Effector CD4-positive, alpha-beta T cell (primary cell): ENCODE data around the gene NKX1-2.

Source experiments
- DNase-seq: peaks from one replicate; pipeline ENCODE4 v3.0.0-alpha.2; 2020

The NKX1-2 gene

GRCh38 chr10:124474514-124475070 lies 24.8 kb upstream of the NKX1-2 start:
- no peak for DNase-seq

GRCh38 chr10:124473070-124473469 lies 23.2 kb upstream of the NKX1-2 start:
- DNase-seq = no peak

- no peak for DNase-seq
Measured at GRCh38 chr10:124472071-124472470, 22.2 kb upstream of the NKX1-2 start.

GRCh38 chr10:124470544-124471434 lies 21.0 kb upstream of the NKX1-2 start:
- DNase-seq = no peak

- no peak for DNase-seq
Measured at GRCh38 chr10:124469956-124470484, 20.2 kb upstream of the NKX1-2 start.

- no peak for DNase-seq
Measured at GRCh38 chr10:124468624-124469023, 18.8 kb upstream of the NKX1-2 start.

- DNase-seq = no peak
Measured at GRCh38 chr10:124467165-124467564, 17.3 kb upstream of the NKX1-2 start.

- DNase-seq = no peak
Measured at GRCh38 chr10:124465777-124466488, 16.1 kb upstream of the NKX1-2 start.

GRCh38 chr10:124465003-124465776 lies 15.4 kb upstream of the NKX1-2 start:
- no peak for DNase-seq

GRCh38 chr10:124464028-124464965 lies 14.5 kb upstream of the NKX1-2 start:
- no peak for DNase-seq

GRCh38 chr10:124462348-124462695 lies 12.5 kb upstream of the NKX1-2 start:
- no peak for DNase-seq

GRCh38 chr10:124461642-124462347 lies 12.0 kb upstream of the NKX1-2 start, which contains the start of gene LHPP:
Gene LHPP, plus strand, starts transcription at chr10:124461823. Its CDS starts 40 bp downstream, at chr10:124461863.
- peak; percentile 77 for DNase-seq

GRCh38 chr10:124460144-124460543 lies 10.3 kb upstream of the NKX1-2 start:
- DNase-seq = no peak

- no peak for DNase-seq
Measured at GRCh38 chr10:124459395-124459794, 9.6 kb upstream of the NKX1-2 start.

- no peak for DNase-seq
Measured at GRCh38 chr10:124458889-124459288, 9.1 kb upstream of the NKX1-2 start.

- DNase-seq = no peak
Measured at GRCh38 chr10:124458473-124458872, 8.6 kb upstream of the NKX1-2 start.

- no peak for DNase-seq
Measured at GRCh38 chr10:124455441-124455840, 5.6 kb upstream of the NKX1-2 start.

GRCh38 chr10:124453960-124454610 lies 4.2 kb upstream of the NKX1-2 start:
- DNase-seq = no peak

- no peak for DNase-seq
Measured at GRCh38 chr10:124451276-124451675, 1.4 kb upstream of the NKX1-2 start.

- no peak for DNase-seq
Measured at GRCh38 chr10:124450783-124451057, 885 bp upstream of the NKX1-2 start.
